DND-41 (cell line): Measurements from ENCODE around the gene AKAP9.

Experiments used
- CTCF ChIP-seq: IDR thresholded peaks from 2 replicates; pipeline ENCODE4 v1.5.1; 2012; ENCODE audit warnings: borderline replicate concordance, low read length, moderate library complexity, mild to moderate bottlenecking; ENCODE audit not compliant: poor library complexity, severe bottlenecking; ENCODE audit errors: extremely low read depth
- EZH2 ChIP-seq: IDR thresholded peaks from 3 replicates; pipeline ENCODE4 v1.6.1; 2012; ENCODE audit warnings: borderline replicate concordance, low read depth, mild to moderate bottlenecking, moderate library complexity, low read length, inconsistent platforms; ENCODE audit not compliant: severe bottlenecking

GRCh38 chr7:92134271-92135051 is 193.8 kb downstream of the AKAP9 start, which contains the start of gene CYP51A1:
- no peak for TF ChIP-seq EZH2
- no peak for TF ChIP-seq CTCF
